HEK293 (cell line): Measurements from ENCODE around the gene DAGLB.
"Not testable (repeated sequence)": the region's sequence is repeated elsewhere in the genome, so short reads cannot be mapped to it uniquely, and the experiment has no call there.

Experiments
- CTCF ChIA-PET: fragments of 350-600 bp; formaldehyde crosslinking; extraction: SDS; loops from one replicate; lab custom pipeline; 2021; ENCODE audit warnings: antibody characterized with exemption; lab: Yijun Ruan, JAX
- POLR2A ChIA-PET: fragments of 300-600 bp; formaldehyde crosslinking; extraction: SDS; loops from one replicate; lab custom pipeline; 2020; ENCODE audit warnings: antibody characterized with exemption, inconsistent platforms; lab: Yijun Ruan, JAX
- H3K27ac ChIP-seq: fragments of 200-500 bp; sonication (Bioruptor generic); 2 replicates; pipeline ENCODE4 v1.5.1; 2014; ENCODE audit warnings: low read depth, low read length, control low read depth, inconsistent platforms; ENCODE audit errors: extremely low read depth
- H3K36me3 ChIP-seq, 2 experiments: fragments of 200-500 bp in 1 of 2; sonication (Bioruptor generic) in 1 of 2; 1 replicate in 1 of 2; 2 replicates in 1 of 2; pipeline ENCODE4 v1.5.1; 2014 to 2017; ENCODE audit warnings: inconsistent platforms in 2 of 2, low read length in 2 of 2; ENCODE audit not compliant: control insufficient read depth in 2 of 2, insufficient read depth in 1 of 2
- H3K4me1 ChIP-seq: fragments of 200-500 bp; sonication (Bioruptor generic); 2 replicates; pipeline ENCODE4 v1.5.1; 2014; ENCODE audit warnings: mild to moderate bottlenecking, low read length, inconsistent platforms; ENCODE audit not compliant: control insufficient read depth, insufficient read depth
- H3K4me3 ChIP-seq: 2 replicates; pipeline ENCODE4 v1.5.1; 2011; ENCODE audit warnings: low read depth, mild to moderate bottlenecking, control low read depth, low read length, moderate library complexity
- H3K9me3 ChIP-seq: fragments of 200-500 bp; sonication (Bioruptor generic); 2 replicates; pipeline ENCODE4 v1.5.1; 2014; ENCODE audit warnings: low read depth, low read length, inconsistent platforms; ENCODE audit not compliant: control insufficient read depth, insufficient read depth
- BCL6B ChIP-seq: fragments of 450-650 bp; formaldehyde crosslinking; IDR thresholded peaks from 2 replicates; pipeline ENCODE4 v1.5.1; 2017; ENCODE audit warnings: missing biosample characterization, missing genetic modification characterization
- FEZF1 ChIP-seq: fragments of 450-650 bp; formaldehyde crosslinking; IDR thresholded peaks from 2 replicates; pipeline ENCODE4 v1.5.1; 2016; ENCODE audit warnings: missing biosample characterization, missing genetic modification characterization
- TSHZ1 ChIP-seq: fragments of 450-650 bp; formaldehyde crosslinking; IDR thresholded peaks from 2 replicates; pipeline ENCODE4 v1.5.1; 2016; ENCODE audit warnings: missing biosample characterization, missing genetic modification characterization, borderline replicate concordance
- ZBTB10 ChIP-seq: fragments of 450-650 bp; formaldehyde crosslinking; IDR thresholded peaks from 2 replicates; pipeline ENCODE4 v1.5.1; 2016; ENCODE audit warnings: missing biosample characterization, missing genetic modification characterization
- ZNF133 ChIP-seq: fragments of 450-650 bp; formaldehyde crosslinking; IDR thresholded peaks from 2 replicates; pipeline ENCODE4 v1.5.1; 2016; ENCODE audit warnings: missing biosample characterization, missing genetic modification characterization
- ZNF202 ChIP-seq: fragments of 450-650 bp; formaldehyde crosslinking; IDR thresholded peaks from 2 replicates; pipeline ENCODE4 v1.5.1; 2016; ENCODE audit warnings: missing biosample characterization, missing genetic modification characterization, borderline replicate concordance
- ZNF302 ChIP-seq: fragments of 450-650 bp; formaldehyde crosslinking; IDR thresholded peaks from 2 replicates; pipeline ENCODE4 v1.5.1; 2016; ENCODE audit warnings: missing biosample characterization, missing genetic modification characterization, low read depth
- ZNF585B ChIP-seq: fragments of 450-650 bp; formaldehyde crosslinking; IDR thresholded peaks from 2 replicates; pipeline ENCODE4 v1.5.1; 2016; ENCODE audit warnings: missing biosample characterization, missing genetic modification characterization
- ZNF654 ChIP-seq: fragments of 450-650 bp; formaldehyde crosslinking; IDR thresholded peaks from 2 replicates; pipeline ENCODE4 v1.5.1; 2016; ENCODE audit warnings: low read depth, missing biosample characterization, missing genetic modification characterization

Gene DAGLB

GRCh38 chr7:6401536-6401935, 46.2 kb downstream of the DAGLB start:
- no peak overlapping the region for H3K4me3 ChIP-seq
- peaks cover 6% of the 10 kb centered on the region for H3K4me1 ChIP-seq
- ChIA-PET CTCF (interaction anchor here (0.6 kb wide), 1 partner anchor 12 kb away, joined by 4 read pairs; no protein-coding TSS in a partner anchor), POLR2A (no interaction called here)
- no peaks in the 10 kb centered on the region for H3K9me3 ChIP-seq
- no peak overlapping the region for H3K27ac ChIP-seq
- H3K36me3 ChIP-seq, result peaks cover 31 to 60% of the 10 kb centered on the region in 2 experiments
- no peak for TF ChIP-seq ZNF302
- TF ChIP-seq ZNF202 (tag by site-specific recombination), result no peak
- TF ChIP-seq ZBTB10 (tag by site-specific recombination), result no peak
- no peak for TF ChIP-seq FEZF1 (tag by site-specific recombination)
- no peak for TF ChIP-seq BCL6B (tag by site-specific recombination)
- no peak for TF ChIP-seq TSHZ1 (tag by site-specific recombination)

GRCh38 chr7:6400243-6401105, 47.3 kb downstream of the DAGLB start:
- H3K27ac ChIP-seq, H3K9me3 ChIP-seq, H3K4me3 ChIP-seq, H3K4me1 ChIP-seq, POLR2A ChIA-PET: not testable (repeated sequence)
- peaks cover 22 to 57% of the 10 kb centered on the region in 2 experiments; a peak in 2 of 3 replicates for H3K36me3 ChIP-seq
- CTCF ChIA-PET, result interaction anchor here (0.6 kb wide), 1 partner anchor 13 kb away, joined by 4 read pairs; no protein-coding TSS in a partner anchor

- POLR2A ChIA-PET, result interaction anchor here (0.6 to 1.3 kb wide), 3 partner anchors 16 to 339 kb away, joined by 3 to 5 read pairs (median 4); no protein-coding TSS in a partner anchor
- peaks cover 6% of the 10 kb centered on the region for H3K4me1 ChIP-seq
- H3K36me3 ChIP-seq, result peaks cover 17 to 52% of the 10 kb centered on the region in 2 experiments
- no peak overlapping the region for H3K4me3 ChIP-seq
- TF ChIP-seq ZNF133 (tag by site-specific recombination), result peak; percentile 21; the same call in 1 of the 2 replicates
- no peak for TF ChIP-seq ZNF654 (tag by site-specific recombination)
- TF ChIP-seq ZNF585B, result no peak
- CTCF ChIA-PET, result interaction anchor here (0.5 to 0.6 kb wide), 2 partner anchors 33 to 534 kb away, joined by 3 read pairs; no protein-coding TSS in a partner anchor
- H3K9me3 ChIP-seq, result no peaks in the 10 kb centered on the region
- no peak overlapping the region for H3K27ac ChIP-seq
These were observed 48.4 kb downstream of the DAGLB start for GRCh38 chr7:6399351-6399750.
